Dedifferentiated amniotic fluid mesenchymal stem cell (primary cell): ENCODE results near the gene EHD3.
A peak's percentile ranks its signal among the peaks of the same experiment; 100 is the strongest.

ENCODE experiments used
- DNase-seq: peaks from one replicate; pipeline ENCODE4 v3.0.0-alpha.2; 2016; ENCODE audit errors: extremely low spot score

The EHD3 gene

GRCh38 chr2:31286961-31287550, 53.1 kb downstream of the EHD3 start:
- DNase-seq, result no peak

GRCh38 chr2:31287654-31288053, 53.7 kb downstream of the EHD3 start:
- DNase-seq, result no peak

DNA sequence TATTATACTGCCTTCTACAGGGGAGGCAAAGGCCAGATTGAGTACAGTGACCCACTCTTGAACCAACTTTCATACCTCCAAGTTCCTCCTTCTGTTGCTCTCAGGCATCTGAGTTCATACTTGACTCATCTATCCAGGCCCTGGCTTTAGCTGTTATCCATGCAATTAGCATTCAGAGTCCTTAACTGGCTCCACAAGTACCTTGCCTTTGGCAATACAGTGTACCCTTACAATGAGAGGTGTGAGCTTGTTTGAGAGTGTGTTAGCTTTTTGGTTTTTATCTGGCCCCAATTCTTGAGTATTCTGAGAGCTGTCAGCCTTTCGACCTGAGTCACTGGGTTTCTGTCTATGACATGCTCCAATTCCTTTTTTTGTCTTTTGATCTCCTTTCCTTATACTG, 60.2 kb downstream of the EHD3 start:
- no peak for DNase-seq

DNA sequence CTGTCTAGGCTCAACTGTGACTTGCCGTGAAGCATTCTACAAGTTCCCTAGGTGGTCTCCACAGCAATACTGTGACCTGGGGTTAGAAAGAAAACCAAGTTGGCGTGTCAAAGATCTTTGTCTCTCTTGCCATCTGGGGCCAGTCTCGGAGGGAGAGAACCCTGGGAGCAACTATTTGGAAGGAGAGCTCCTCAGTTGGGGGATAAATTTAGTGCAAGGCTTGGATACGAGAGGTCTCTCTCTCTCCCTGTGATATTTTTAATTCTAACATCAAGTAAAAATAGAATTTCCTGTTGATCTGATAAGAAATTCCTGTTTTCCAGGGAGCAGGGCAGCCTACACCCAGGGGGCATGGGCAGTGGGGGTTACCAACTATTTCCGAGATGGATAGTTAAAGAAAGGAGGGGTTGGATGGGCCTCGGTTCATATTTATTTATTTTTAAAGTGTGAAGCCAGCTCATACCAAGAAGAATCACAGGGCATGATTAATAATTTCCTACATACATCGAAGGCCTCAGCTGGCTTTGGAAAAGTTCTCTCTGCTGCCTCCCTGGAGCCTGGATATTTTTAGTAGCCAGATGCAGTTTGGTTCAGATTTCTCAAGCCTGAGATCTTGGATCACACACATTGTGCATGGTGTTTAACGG, 62.8 kb downstream of the EHD3 start:
- DNase-seq, result peak; percentile 25

DNA sequence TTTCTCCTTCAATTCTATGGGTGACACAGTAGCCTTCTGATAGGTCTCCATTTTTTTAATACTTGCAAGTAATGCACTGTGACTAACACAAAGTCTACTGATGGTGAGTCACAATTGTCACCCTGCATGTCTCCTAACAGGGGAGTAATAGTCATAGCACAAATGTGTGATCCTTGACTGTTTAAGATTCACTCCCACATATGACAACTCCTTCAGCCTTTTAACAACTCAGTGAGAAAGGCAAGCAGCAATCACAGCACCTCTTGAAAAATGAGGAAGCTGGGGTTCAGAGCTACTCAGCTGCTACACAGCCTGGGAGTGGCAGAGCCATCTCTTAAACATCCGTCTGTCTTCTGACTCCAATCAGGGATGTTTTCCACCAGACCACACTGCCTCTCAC, 63.8 kb downstream of the EHD3 start:
- no peak for DNase-seq

DNA sequence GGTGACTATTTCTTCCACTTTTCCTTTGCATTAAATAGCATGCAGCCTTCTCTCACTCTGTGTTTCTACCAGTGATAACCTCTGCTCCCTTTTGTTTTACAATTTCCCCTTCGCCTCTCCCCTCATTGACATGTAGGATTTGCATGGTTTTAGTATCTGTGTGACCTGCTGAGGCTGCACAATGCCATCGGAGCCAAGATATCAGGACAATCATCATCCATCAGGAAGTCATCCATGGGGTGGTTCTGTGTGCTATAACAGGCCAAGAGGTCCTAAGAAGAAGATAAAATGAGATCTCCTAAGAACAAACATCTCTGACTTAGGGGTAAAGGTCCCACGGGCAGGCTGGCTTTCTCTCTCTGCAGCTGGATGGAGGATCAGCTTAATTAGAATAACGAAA, 65.6 kb downstream of the EHD3 start:
- DNase-seq, result no peak

- DNase-seq, result no peak
Measured at GRCh38 chr2:31300309-31300708, 66.4 kb downstream of the EHD3 start.

GRCh38 chr2:31302940-31303563, 69.1 kb downstream of the EHD3 start:
- DNase-seq, result no peak

DNA sequence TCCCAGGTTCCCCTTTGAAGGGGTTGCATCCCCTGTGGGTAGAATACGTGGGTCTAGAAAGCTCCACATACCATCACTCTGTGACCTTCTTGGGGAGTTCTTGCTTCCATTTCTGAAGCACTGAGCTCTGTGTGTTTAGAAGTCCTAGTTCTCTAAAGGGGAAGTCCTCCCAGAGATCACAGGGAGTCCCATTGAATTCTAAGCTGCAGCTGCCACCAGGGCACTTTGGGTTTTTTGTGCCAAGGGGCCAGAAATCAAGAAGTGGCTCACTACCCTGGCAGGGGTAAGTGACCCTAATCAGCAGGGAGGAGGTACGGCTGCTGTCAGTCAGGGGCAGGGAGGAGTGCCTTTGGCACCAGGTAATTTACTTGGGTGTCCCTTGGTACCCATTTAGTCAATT, 70.9 kb downstream of the EHD3 start:
- DNase-seq, result no peak

DNA sequence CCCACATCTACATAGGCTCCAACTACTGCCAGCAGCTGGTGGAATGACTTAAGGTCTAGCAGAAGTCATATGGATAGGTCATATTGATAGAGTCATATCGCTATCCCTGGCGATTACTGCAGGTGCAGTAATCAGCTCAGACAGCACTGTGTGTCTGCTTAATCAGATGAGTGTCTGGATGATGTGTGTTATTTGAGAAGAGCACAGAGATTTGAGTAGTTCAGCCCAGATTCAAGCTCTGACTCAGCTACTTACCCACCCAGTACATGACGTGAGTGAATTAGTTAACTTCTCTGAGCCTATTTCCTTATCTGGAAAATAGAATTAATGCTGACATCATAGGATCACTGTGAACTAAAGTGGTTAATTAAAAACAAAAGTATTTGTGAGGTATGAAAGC, 78.9 kb downstream of the EHD3 start:
- no peak for DNase-seq

DNA sequence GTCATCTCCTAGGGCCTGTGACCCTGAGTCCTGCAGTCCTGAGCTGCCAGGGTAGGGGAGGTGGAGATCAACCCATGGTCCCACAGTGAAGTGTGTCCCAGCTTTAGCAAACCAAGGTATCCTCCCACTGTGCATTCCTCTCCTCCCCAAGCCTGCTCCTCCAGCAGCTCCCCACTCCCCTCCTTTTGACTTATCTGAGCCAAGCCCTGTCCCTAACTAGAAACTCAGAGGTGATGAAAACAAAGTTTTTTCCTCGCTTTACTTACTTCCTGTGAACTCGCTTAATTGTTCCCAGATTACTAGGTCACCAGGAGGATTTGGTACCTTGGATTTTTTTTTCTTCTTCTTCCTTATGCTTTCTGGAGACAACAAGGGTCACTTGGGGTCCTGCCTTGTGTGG, 80.8 kb downstream of the EHD3 start:
- no peak for DNase-seq

- no peak for DNase-seq
Measured at GRCh38 chr2:31317396-31317795, 83.4 kb downstream of the EHD3 start.

DNA sequence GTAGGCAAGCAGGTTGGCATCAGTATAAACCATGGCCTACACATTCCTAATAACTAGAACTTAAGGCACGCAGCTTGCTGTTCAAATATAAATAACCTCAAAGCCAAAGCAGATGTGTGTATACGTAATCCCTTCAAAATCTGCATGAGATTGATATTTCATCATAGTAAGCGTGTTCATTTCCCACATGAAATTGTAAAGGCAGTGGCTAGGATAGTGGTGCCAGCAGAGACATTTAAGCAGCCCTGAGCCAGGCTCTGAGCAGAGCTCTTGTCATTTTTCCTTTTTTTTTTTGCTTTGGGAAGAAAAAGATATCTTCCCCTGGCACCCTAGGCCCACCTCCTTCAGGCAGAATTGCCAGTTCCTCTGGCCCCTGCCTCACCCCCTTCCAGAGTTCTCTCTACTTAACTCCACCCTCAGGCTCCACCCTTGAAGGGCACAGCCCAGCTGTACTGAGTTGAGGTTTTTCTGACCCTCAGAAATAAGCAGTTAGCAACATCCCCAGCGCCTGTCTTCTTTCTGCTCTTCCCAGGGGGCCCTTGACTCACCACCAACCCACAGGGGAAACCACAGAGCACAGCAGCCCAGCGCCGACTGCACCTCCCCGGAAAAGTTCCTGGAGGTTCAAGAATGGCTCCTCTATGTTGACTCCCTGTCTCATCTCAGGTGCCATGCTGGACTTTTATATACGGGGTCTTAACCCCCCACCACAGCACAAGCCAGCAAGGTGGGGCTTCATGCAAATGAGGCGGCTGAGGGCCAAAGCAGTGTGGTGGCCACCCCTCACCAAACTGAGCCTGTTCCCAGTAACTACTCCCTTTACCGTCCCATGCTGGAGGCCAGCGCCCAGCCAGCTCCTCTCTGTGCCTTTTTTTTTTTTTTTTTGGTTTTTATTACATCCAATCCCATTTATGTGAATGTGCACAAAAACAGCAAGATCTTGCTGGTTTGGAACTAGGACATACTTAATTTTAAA, 84.7 kb downstream of the EHD3 start:
- no peak for DNase-seq
